ENCODE measurements around the gene MYH11.

- no peak for TF ChIP-seq MAX (IDR thresholded peaks at IDR 0.05)
- TF ChIP-seq EP300 (IDR thresholded peaks at IDR 0.05; ENCODE audit: borderline replicate concordance): no peak
- TF ChIP-seq FOXM1 (IDR thresholded peaks at IDR 0.05; ENCODE audit: borderline replicate concordance, low read depth): no peak
- TF ChIP-seq EGR1 (IDR thresholded peaks at IDR 0.05): no peak
- TF ChIP-seq CEBPB (IDR thresholded peaks at IDR 0.05): no peak
- no peak for TF ChIP-seq RAD21 (IDR thresholded peaks at IDR 0.05; ENCODE audit: low read depth)
- no peak for TF ChIP-seq TEAD4 (IDR thresholded peaks at IDR 0.05)
- no peak for TF ChIP-seq YY1 (IDR thresholded peaks at IDR 0.05; ENCODE audit: low read depth)
- TF ChIP-seq REST (IDR thresholded peaks at IDR 0.05; ENCODE audit: low read depth): no peak
- TF ChIP-seq TAF1 (IDR thresholded peaks at IDR 0.05; ENCODE audit: low read depth): no peak
Measured at GRCh38 chr16:15701367-15701766, 155.5 kb downstream of the MYH11 start.

Measured in Ishikawa (cell line).